Neural progenitor cell (in vitro differentiated cells): ENCODE results near the gene KCNMB2.

Experiments used
- CTCF ChIP-seq: fragments of 200-600 bp; sonication (generic); IDR thresholded peaks from 2 replicates; pipeline ENCODE4 v1.5.1; 2017; ENCODE audit warnings: antibody characterized with exemption, mild to moderate bottlenecking
- EZH2 ChIP-seq: fragments of 200-600 bp; sonication (generic); IDR thresholded peaks from 2 replicates; pipeline ENCODE4 v1.6.1; 2017; ENCODE audit warnings: antibody characterized with exemption, mild to moderate bottlenecking, moderate library complexity
- EZH2phosphoT487 ChIP-seq: fragments of 200-600 bp; sonication (generic); IDR thresholded peaks from 2 replicates; pipeline ENCODE4 v1.6.1; 2017; ENCODE audit warnings: antibody characterized with exemption

DNA sequence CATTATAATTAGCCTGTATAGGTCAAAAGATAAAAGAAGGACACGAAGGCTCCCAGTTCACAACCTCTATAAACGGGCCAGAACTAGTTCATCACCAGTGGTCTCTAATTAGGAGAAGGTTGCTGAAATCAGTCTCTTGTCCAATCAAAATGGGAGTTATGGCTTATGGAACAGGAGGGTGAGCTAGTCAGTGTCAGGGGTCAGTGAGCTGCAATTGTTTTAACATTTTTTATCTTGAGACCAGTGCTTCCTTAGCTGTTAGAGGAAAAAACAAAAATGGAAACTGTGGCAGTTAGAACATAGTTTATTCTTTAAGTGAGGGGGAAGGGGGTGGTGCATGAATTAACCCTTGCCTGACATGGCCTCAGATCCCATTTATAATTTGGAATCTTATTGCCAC is 141.7 kb downstream of the KCNMB2 start:
- TF ChIP-seq CTCF (no peak), EZH2 (no peak), EZH2phosphoT487 (no peak)
